NT2/D1 (cell line): ENCODE data around the gene RRBP1.

Experiments used
- DNase-seq: peaks from one replicate; pipeline ENCODE4 v3.0.0-alpha.2; 2011; ENCODE audit warnings: low read depth, low spot score
- H3K27me3 ChIP-seq: 2 replicates; pipeline ENCODE4 v1.6.0; 2011; ENCODE audit warnings: mild to moderate bottlenecking; ENCODE audit not compliant: insufficient read length, insufficient read depth
- H3K36me3 ChIP-seq: 2 replicates; pipeline ENCODE4 v1.6.1; 2011; ENCODE audit warnings: mild to moderate bottlenecking, low read length, mixed read lengths; ENCODE audit not compliant: insufficient read depth, insufficient read length
- H3K4me1 ChIP-seq: 2 replicates; pipeline ENCODE4 v1.5.1; 2011; ENCODE audit not compliant: insufficient read depth, insufficient read length
- H3K4me3 ChIP-seq: 2 replicates; pipeline ENCODE4 v1.5.1; 2011; ENCODE audit warnings: low read depth; ENCODE audit not compliant: insufficient read length
- H3K9ac ChIP-seq: 2 replicates; pipeline ENCODE4 v1.6.0; 2011; ENCODE audit warnings: low read depth; ENCODE audit not compliant: insufficient read length
- H3K9me3 ChIP-seq: 2 replicates; pipeline ENCODE4 v1.5.1; 2011; ENCODE audit warnings: mild to moderate bottlenecking, low read length; ENCODE audit not compliant: insufficient read depth
- SUZ12 ChIP-seq: IDR thresholded peaks from 2 replicates; pipeline ENCODE4 v1.6.1; 2011; ENCODE audit not compliant: insufficient read length, insufficient read depth; ENCODE audit errors: extremely low read depth
- YY1 ChIP-seq: IDR thresholded peaks from 2 replicates; pipeline ENCODE4 v1.6.1; 2011; ENCODE audit not compliant: insufficient read length, insufficient read depth
- ZNF274 ChIP-seq: IDR thresholded peaks from 2 replicates; pipeline ENCODE4 v1.6.1; 2011; ENCODE audit warnings: mild to moderate bottlenecking, low read depth, low read length

Gene RRBP1

GRCh38 chr20:17625246-17626051 lies 56.6 kb downstream of the RRBP1 start:
- no peak overlapping the region for H3K9ac ChIP-seq

DNA sequence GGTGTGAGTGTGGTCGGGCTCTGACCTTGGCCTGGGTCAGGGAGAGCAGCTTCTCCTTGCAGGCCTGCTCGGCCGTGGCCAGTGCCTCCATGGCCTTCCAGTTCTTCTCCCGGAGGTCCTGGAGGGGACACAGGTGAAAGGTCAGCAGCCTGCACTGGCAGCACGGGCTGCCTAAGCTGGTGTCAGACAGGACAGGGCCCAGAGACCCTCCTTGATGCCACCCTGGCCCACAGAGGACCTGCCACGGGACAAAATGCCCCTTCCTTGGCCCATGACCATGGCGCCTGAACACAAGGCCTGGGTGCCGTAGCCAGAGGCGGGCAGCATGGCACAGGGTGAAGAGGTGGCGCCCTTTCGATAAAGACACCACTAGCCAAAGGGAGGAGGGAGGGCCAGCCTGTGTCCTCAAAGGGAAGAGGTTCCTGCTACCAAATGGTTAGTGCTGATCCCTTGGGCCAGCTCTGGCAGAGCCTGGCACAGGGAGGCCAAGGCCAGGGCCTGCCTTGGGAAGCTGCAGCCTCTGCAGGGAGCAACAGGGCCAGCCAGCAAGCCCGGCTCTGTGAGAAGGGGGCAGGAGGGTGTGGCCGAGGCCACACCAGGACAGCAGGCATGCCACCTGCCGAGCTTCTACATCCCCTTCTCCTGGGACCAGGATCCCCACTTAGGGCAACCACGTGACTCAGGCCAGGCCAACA lies 57.3 kb downstream of the RRBP1 start:
- H3K4me3 ChIP-seq = no peak overlapping the region
- no peak for DNase-seq
- no peaks in the 10 kb centered on the region for H3K9me3 ChIP-seq
- H3K4me1 ChIP-seq = no peaks in the 10 kb centered on the region
- no peak for TF ChIP-seq SUZ12
- TF ChIP-seq YY1 = no peak
- no peak for TF ChIP-seq ZNF274
- H3K27me3 ChIP-seq = no peaks in the 10 kb centered on the region
- no peak overlapping the region for H3K9ac ChIP-seq
- H3K36me3 ChIP-seq = peaks cover 98% of the 10 kb centered on the region

More at GRCh38 chr20:17625246-17626051, 56.6 kb downstream of the RRBP1 start:
- no peaks in the 10 kb centered on the region for H3K9me3 ChIP-seq
- TF ChIP-seq SUZ12 = no peak
- no peak for TF ChIP-seq YY1
- no peak for TF ChIP-seq ZNF274
- peaks cover 97% of the 10 kb centered on the region for H3K36me3 ChIP-seq
- no peak overlapping the region for H3K4me3 ChIP-seq
- no peaks in the 10 kb centered on the region for H3K4me1 ChIP-seq
- no peaks in the 10 kb centered on the region for H3K27me3 ChIP-seq
- no peak for DNase-seq

DNA sequence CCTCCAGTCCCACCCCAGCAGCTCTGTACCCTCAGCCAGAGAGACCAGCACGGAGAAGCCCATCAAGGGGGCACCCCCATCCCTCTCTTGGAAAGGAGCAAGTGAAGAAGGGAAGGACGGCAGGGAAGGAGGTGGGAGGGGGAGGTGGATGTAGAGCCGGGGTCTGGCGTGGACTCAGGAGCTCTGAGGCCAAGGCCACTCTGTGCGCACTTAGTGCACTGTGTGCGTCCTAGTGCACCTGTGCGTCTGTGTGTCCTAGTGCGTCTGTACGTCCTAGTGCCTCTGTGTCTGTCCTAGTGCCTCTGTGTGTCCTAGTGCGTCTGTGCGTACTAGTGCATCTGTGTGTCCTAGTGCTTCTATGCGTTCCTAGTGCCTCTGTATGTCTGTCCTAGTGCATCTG lies 58.0 kb downstream of the RRBP1 start:
- no peak overlapping the region for H3K4me3 ChIP-seq
- H3K36me3 ChIP-seq = peaks cover 98% of the 10 kb centered on the region
- no peak overlapping the region for H3K9ac ChIP-seq
- no peaks in the 10 kb centered on the region for H3K27me3 ChIP-seq
- no peak for DNase-seq
- H3K4me1 ChIP-seq = peaks cover 4% of the 10 kb centered on the region
- no peak for TF ChIP-seq ZNF274
- no peak for TF ChIP-seq SUZ12
- no peak for TF ChIP-seq YY1
- H3K9me3 ChIP-seq = no peaks in the 10 kb centered on the region

GRCh38 chr20:17622851-17623508 lies 59.1 kb downstream of the RRBP1 start:
- no peak for TF ChIP-seq SUZ12
- TF ChIP-seq ZNF274 = no peak
- TF ChIP-seq YY1 = no peak
- no peak for DNase-seq
- H3K4me3 ChIP-seq = no peak overlapping the region
- H3K9ac ChIP-seq = no peak overlapping the region
- H3K9me3 ChIP-seq = no peaks in the 10 kb centered on the region
- peaks cover 98% of the 10 kb centered on the region for H3K36me3 ChIP-seq
- H3K27me3 ChIP-seq = no peaks in the 10 kb centered on the region
- peaks cover 4% of the 10 kb centered on the region for H3K4me1 ChIP-seq

GRCh38 chr20:17622086-17622850 lies 59.8 kb downstream of the RRBP1 start:
- Histone ChIP-seq H3K36me3 (peaks cover 98% of the 10 kb centered on the region), H3K4me1 (peaks cover 4% of the 10 kb centered on the region), H3K27me3 (no peaks in the 10 kb centered on the region), H3K4me3 (no peak overlapping the region), H3K9ac (no peak overlapping the region), H3K9me3 (no peaks in the 10 kb centered on the region)
- no peak for DNase-seq
- no peak for TF ChIP-seq ZNF274
- TF ChIP-seq SUZ12 = no peak
- no peak for TF ChIP-seq YY1

GRCh38 chr20:17621229-17621968 lies 60.6 kb downstream of the RRBP1 start:
- no peak for TF ChIP-seq ZNF274
- no peak for TF ChIP-seq YY1
- no peak for TF ChIP-seq SUZ12
- H3K27me3 ChIP-seq = no peaks in the 10 kb centered on the region
- H3K4me1 ChIP-seq = peaks cover 4% of the 10 kb centered on the region
- no peak for DNase-seq
- H3K9ac ChIP-seq = no peak overlapping the region
- H3K4me3 ChIP-seq = no peak overlapping the region
- H3K9me3 ChIP-seq = no peaks in the 10 kb centered on the region
- peaks cover 98% of the 10 kb centered on the region for H3K36me3 ChIP-seq
